ENCODE data around the gene RPP25.
A peak's percentile ranks its signal among the peaks of the same experiment; 100 is the strongest.

The RPP25 gene

DNA sequence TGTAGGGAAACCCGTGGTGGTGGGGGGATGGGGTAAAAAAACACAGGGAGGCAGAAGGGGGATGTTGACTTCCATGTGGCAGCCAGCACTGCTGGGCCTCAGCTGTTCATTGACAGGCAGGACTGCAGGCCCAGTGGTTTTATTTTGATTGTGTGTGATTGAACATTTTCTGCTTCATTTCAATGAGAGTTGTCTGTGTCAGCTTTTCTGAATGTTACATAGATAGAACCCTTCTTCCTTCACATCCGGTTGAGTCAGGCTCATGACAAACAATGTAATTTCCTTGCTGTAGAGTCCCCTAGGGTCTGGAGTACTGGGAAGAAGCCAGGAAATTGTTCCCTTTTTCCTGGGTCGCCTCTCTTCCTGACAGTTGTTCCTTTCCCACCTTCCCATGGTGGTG, 8.2 kb upstream of the RPP25 start:
- DNase-seq (ENCODE audit: low read depth in 2 of 2), result peak; percentile 54 to 75
- no peak overlapping the region for H3K4me3 ChIP-seq (replicated peaks in 1 of 2; ENCODE audit: low read depth in 2 of 2, low read length in 2 of 2)
- TF ChIP-seq, protein P1, sequence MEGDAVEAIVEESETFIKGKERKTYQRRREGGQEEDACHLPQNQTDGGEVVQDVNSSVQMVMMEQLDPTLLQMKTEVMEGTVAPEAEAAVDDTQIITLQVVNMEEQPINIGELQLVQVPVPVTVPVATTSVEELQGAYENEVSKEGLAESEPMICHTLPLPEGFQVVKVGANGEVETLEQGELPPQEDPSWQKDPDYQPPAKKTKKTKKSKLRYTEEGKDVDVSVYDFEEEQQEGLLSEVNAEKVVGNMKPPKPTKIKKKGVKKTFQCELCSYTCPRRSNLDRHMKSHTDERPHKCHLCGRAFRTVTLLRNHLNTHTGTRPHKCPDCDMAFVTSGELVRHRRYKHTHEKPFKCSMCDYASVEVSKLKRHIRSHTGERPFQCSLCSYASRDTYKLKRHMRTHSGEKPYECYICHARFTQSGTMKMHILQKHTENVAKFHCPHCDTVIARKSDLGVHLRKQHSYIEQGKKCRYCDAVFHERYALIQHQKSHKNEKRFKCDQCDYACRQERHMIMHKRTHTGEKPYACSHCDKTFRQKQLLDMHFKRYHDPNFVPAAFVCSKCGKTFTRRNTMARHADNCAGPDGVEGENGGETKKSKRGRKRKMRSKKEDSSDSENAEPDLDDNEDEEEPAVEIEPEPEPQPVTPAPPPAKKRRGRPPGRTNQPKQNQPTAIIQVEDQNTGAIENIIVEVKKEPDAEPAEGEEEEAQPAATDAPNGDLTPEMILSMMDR (IDR thresholded peaks at IDR 0.05; ENCODE audit: low read depth, low read length), result no peak

GRCh38 chr15:74963213-74963612, 6.6 kb upstream of the RPP25 start:
- DNase-seq (ENCODE audit: low read depth in 2 of 2), result no peak
- H3K4me3 ChIP-seq (replicated peaks in 1 of 2; ENCODE audit: low read depth in 2 of 2, low read length in 2 of 2), result no peak overlapping the region
- TF ChIP-seq, protein P1 (IDR thresholded peaks at IDR 0.05; ENCODE audit: low read depth, low read length), result no peak

- TF ChIP-seq, protein P1 (IDR thresholded peaks at IDR 0.05; ENCODE audit: low read depth, low read length), result no peak
- no peak overlapping the region for H3K4me3 ChIP-seq (replicated peaks in 1 of 2; ENCODE audit: low read depth in 2 of 2, low read length in 2 of 2)
- no peak for DNase-seq (ENCODE audit: low read depth in 2 of 2)
These were observed 6.1 kb upstream of the RPP25 start for GRCh38 chr15:74962671-74963070.

GRCh38 chr15:74962219-74962618, 5.6 kb upstream of the RPP25 start:
- H3K4me3 ChIP-seq (replicated peaks in 1 of 2; ENCODE audit: low read depth in 2 of 2, low read length in 2 of 2), result no peak overlapping the region
- TF ChIP-seq, protein P1 (IDR thresholded peaks at IDR 0.05; ENCODE audit: low read depth, low read length), result no peak
- no peak for DNase-seq (ENCODE audit: low read depth in 2 of 2)

- TF ChIP-seq, protein P1 (IDR thresholded peaks at IDR 0.05; ENCODE audit: low read depth, low read length), result no peak
- no peak for DNase-seq (ENCODE audit: low read depth in 2 of 2)
- no peak overlapping the region for H3K4me3 ChIP-seq (replicated peaks in 1 of 2; ENCODE audit: low read depth in 2 of 2, low read length in 2 of 2)
These were observed 5.0 kb upstream of the RPP25 start for GRCh38 chr15:74961616-74962015.

DNA sequence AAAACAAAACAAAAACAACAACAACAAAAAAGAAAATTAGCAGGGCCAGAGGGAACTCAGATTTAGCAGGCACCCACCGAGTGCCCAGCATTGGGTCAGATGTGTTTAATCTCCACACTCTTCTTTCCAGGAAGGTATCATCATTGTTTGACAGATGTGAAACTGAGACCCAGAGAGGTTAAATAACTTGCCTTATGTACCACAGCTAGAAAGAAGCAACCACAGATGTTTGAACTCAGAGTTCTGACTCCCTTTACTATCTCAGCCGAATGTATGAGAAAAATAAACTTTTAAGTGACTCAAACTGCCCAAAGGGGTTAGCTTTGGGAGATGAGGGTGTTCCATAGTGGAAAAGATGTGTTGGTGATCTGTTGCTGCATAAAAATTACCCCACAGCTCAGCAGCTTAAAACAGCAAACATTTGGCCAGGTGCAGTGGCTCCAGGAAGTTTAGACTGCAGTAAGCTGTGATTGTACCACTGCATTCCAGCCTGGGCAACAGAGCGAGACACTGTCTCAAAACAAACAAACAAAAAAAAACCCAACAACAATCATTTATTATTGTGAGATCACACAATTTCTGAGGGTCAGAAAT, 4.5 kb upstream of the RPP25 start:
- TF ChIP-seq, protein P1 (IDR thresholded peaks at IDR 0.05; ENCODE audit: low read depth, low read length), result no peak
- peak in 1 of 2 donors; percentile 41 for DNase-seq (ENCODE audit: low read depth in 2 of 2)
- no peak overlapping the region for H3K4me3 ChIP-seq (replicated peaks in 1 of 2; ENCODE audit: low read depth in 2 of 2, low read length in 2 of 2)

DNA sequence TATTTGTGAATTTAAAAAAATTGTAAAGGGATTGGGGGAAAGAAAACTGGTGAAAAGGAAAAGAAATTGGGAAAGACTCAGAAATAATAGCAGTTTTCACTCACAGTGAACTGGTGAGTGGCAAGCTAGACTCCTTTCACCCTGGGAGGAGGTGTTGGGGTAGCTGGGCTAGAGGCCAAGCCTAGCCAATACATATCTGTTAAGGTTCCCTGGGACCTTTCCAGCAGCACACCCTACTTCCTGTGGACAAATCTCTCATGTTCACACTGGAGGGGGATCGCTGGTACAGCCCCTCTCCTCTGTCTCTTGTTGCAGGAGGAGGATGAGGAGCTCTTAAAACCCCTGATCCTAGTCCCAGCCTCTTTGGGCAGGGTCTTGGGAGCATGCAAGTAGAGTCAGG, 3.7 kb upstream of the RPP25 start:
- TF ChIP-seq, protein P1 (IDR thresholded peaks at IDR 0.05; ENCODE audit: low read depth, low read length), result no peak
- no peak for DNase-seq (ENCODE audit: low read depth in 2 of 2)
- no peak overlapping the region for H3K4me3 ChIP-seq (replicated peaks in 1 of 2; ENCODE audit: low read depth in 2 of 2, low read length in 2 of 2)
